ENCODE measurements around the gene MOGAT3. TPM values are rescaled to one million over a fixed set of nuclear protein-coding genes. Genes with fewer than 3 reads are reported as not detected.
"Not testable (repeated sequence)": the region's sequence is repeated elsewhere in the genome, so short reads cannot be mapped to it uniquely, and the experiment has no call there.

MOGAT3 gene
- total RNA-seq, 1 experiment from 2014 or later = not detected

DNA sequence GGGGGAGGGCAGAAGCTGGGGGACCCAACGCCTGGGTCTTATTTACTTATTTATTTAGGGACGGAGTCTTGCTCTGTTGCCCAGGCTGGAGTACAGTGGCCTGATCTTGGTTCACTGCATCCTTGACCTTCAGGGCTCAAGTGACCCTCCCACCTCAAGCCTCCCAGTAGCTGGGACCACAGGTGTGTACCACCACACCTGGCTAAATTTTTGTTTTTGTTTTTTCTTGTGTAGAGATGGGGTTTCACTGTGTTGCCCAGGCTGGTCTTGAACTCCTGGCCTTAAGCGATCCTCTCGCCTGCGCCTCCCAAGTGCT, 1.7 kb upstream of the MOGAT3 start:
- Histone ChIP-seq H3K27ac (no peak overlapping the region), H2AFZ (no peak overlapping the region), H4K20me1 (ENCODE audit: insufficient read depth) (no peaks in the 10 kb centered on the region), H3K27me3 (ENCODE audit: insufficient read depth, low read depth) (no peaks in the 10 kb centered on the region), H3K4me2 (no peak overlapping the region), H3K4me3 (no peak overlapping the region), H3F3A (ENCODE audit: insufficient read depth, low read depth) (no peaks in the 10 kb centered on the region), H3K9me2 (ENCODE audit: insufficient read depth) (no peaks in the 10 kb centered on the region), H3K9me3 (ENCODE audit: insufficient read depth, low read depth) (no peaks in the 10 kb centered on the region), H3K79me2 (ENCODE audit: low read depth) (no peaks in the 10 kb centered on the region), H3K4me1 (replicated peaks; ENCODE audit: insufficient read depth) (no peaks in the 10 kb centered on the region), H3K36me3 (ENCODE audit: low read depth) (no peaks in the 10 kb centered on the region)
- CTCF ChIA-PET = no interaction called here
- POLR2A ChIA-PET (ENCODE audit: unreplicated experiment) = no interaction called here
- no TSS peak for BruUV-seq (replicated peaks)
- intact Hi-C loops (cut with micrococcal nuclease; ENCODE audit: unreplicated experiment) = no loop called here
- DNase-seq = no peak
- TF ChIP-seq EZH2 (IDR thresholded peaks at IDR 0.05; ENCODE audit: low read depth) (no peak), CTCF (conservative IDR thresholded peaks at IDR 0.05) (no peak)

DNA sequence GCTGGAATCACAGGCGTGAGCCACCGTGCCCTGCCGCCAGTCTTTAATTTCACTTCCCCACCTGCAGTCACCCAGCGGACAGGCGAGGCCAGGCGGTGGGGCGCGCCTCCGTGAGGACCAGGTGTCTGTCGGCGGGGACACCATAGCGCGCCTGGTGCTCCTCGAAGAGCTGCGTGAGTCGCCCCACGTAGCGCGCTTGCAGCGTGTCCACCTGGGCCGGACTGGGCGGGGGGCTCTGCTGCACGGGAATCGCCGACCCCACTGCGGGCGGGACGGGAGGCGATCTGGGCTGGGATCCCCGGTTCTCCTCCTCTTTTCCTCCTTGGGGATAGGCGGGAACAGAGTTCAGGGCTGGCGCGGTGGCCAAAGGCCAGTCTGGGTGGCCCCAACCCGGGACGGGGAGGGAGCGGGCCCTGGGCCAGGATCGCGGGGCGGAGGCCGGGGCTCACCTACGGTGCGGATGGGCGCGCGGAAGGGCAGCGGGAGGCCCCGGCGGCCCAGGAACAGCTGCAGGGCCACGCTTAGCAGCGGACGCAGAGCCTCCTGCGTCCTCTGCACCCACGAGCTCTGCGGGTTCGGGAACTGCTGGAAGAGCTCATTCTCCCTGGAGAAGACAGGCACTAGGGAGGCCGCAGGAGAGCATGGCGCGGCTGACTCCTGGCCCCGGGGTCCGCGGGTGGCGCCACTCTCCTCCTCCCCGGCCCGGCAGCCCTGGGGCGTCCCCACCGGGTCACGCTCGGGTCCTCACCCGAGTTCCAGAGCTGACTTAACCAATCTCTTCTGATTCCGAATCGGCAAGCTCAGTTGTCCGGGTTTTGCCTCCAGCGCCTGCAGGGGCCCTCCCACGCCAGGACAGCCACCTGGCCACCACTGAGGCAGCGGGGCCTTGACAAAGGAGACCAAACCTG, 1.1 kb upstream of the MOGAT3 start:
- ChIA-PET CTCF (interaction anchor here (0.6 kb wide), 1 partner anchor 90 kb away, joined by 3 read pairs; no protein-coding TSS in a partner anchor), POLR2A (ENCODE audit: unreplicated experiment) (no interaction called here)
- no peaks in the 10 kb centered on the region for H3K9me3 ChIP-seq (ENCODE audit: insufficient read depth, low read depth)
- no peaks in the 10 kb centered on the region for H3K27me3 ChIP-seq (ENCODE audit: insufficient read depth, low read depth)
- intact Hi-C loops (cut with micrococcal nuclease; ENCODE audit: unreplicated experiment) = no loop called here
- no peak for TF ChIP-seq CTCF (conservative IDR thresholded peaks at IDR 0.05)
- no peak for TF ChIP-seq EZH2 (IDR thresholded peaks at IDR 0.05; ENCODE audit: low read depth)
- H3K4me2 ChIP-seq = no peak overlapping the region
- no peaks in the 10 kb centered on the region for H3K4me1 ChIP-seq (replicated peaks; ENCODE audit: insufficient read depth)
- no TSS peak for BruUV-seq (replicated peaks)
- no peaks in the 10 kb centered on the region for H3K79me2 ChIP-seq (ENCODE audit: low read depth)
- H3K27ac ChIP-seq = no peak overlapping the region
- H3K9me2 ChIP-seq (ENCODE audit: insufficient read depth) = no peaks in the 10 kb centered on the region
- no peak overlapping the region for H2AFZ ChIP-seq
- no peaks in the 10 kb centered on the region for H3F3A ChIP-seq (ENCODE audit: insufficient read depth, low read depth)
- no peaks in the 10 kb centered on the region for H4K20me1 ChIP-seq (ENCODE audit: insufficient read depth)
- DNase-seq = no peak
- H3K4me3 ChIP-seq = no peak overlapping the region
- no peaks in the 10 kb centered on the region for H3K36me3 ChIP-seq (ENCODE audit: low read depth)

DNA sequence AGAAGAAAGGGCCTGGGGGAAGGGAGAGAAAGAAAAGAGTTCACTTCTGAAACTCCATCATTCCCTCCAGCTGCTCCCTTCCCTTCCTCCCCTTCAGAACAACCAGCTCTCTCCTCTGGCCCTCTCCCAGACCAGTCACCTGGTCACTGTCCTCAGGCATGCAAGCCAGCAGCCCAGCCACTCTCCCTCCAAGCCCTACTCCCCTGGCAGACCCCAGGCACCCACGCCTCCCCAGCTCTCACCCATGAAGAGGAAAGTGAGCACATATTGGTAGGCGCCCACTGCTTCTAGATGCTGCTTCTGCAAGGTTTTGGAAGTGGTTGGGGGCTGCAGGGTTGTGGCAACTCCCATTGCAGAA, 353 bp downstream of the MOGAT3 start:
- Histone ChIP-seq H3K9me2 (ENCODE audit: insufficient read depth) (no peaks in the 10 kb centered on the region), H2AFZ (no peak overlapping the region), H3K36me3 (ENCODE audit: low read depth) (no peaks in the 10 kb centered on the region), H3K27me3 (ENCODE audit: insufficient read depth, low read depth) (no peaks in the 10 kb centered on the region), H3K4me3 (no peak overlapping the region), H3K9me3 (ENCODE audit: insufficient read depth, low read depth) (no peaks in the 10 kb centered on the region), H3F3A (ENCODE audit: insufficient read depth, low read depth) (no peaks in the 10 kb centered on the region), H3K27ac (no peak overlapping the region), H3K4me2 (no peak overlapping the region), H4K20me1 (ENCODE audit: insufficient read depth) (no peaks in the 10 kb centered on the region), H3K4me1 (replicated peaks; ENCODE audit: insufficient read depth) (no peaks in the 10 kb centered on the region), H3K79me2 (ENCODE audit: low read depth) (no peaks in the 10 kb centered on the region)
- ChIA-PET CTCF (no interaction called here), POLR2A (ENCODE audit: unreplicated experiment) (no interaction called here)
- intact Hi-C loops (cut with micrococcal nuclease; ENCODE audit: unreplicated experiment) = no loop called here
- no peak for TF ChIP-seq CTCF (conservative IDR thresholded peaks at IDR 0.05)
- BruUV-seq (replicated peaks) = no TSS peak
- no peak for DNase-seq

DNA sequence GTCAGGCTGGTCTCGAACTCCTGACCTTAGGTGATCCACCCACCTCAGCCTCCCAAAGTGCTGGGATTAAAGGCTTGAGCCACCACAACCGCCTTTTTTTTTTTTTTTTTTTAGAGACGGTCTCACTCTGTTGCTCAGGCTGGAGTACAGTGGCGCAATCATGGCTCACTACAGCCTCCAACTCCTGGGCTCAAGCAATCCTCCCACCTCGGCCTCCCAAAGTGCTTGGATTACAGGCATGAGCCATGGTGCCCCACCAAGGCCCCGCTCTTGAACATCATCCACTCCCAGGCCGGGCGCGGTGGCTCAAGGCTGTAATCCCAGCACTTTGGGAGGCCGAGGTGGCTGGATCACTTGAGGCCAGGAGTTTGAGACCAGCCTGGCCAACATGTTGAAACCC, 1.3 kb downstream of the MOGAT3 start:
- H3K36me3 ChIP-seq (ENCODE audit: low read depth); DNase-seq; H3K4me1 ChIP-seq (replicated peaks; ENCODE audit: insufficient read depth); H3K27me3 ChIP-seq (ENCODE audit: insufficient read depth, low read depth); H4K20me1 ChIP-seq (ENCODE audit: insufficient read depth); H3F3A ChIP-seq (ENCODE audit: insufficient read depth, low read depth); H3K4me3 ChIP-seq; H3K79me2 ChIP-seq (ENCODE audit: low read depth); POLR2A ChIA-PET (ENCODE audit: unreplicated experiment); H3K9me3 ChIP-seq (ENCODE audit: insufficient read depth, low read depth); H3K27ac ChIP-seq; BruUV-seq (replicated peaks); H3K9me2 ChIP-seq (ENCODE audit: insufficient read depth); H3K4me2 ChIP-seq; H2AFZ ChIP-seq; intact Hi-C loops (cut with micrococcal nuclease; ENCODE audit: unreplicated experiment): not testable (repeated sequence)
- CTCF ChIA-PET = interaction anchor here (0.7 kb wide), 1 partner anchor 671 kb away, joined by 5 read pairs; no protein-coding TSS in a partner anchor
